ENCODE results near the gene ABCA3.

ABCA3 gene

DNA sequence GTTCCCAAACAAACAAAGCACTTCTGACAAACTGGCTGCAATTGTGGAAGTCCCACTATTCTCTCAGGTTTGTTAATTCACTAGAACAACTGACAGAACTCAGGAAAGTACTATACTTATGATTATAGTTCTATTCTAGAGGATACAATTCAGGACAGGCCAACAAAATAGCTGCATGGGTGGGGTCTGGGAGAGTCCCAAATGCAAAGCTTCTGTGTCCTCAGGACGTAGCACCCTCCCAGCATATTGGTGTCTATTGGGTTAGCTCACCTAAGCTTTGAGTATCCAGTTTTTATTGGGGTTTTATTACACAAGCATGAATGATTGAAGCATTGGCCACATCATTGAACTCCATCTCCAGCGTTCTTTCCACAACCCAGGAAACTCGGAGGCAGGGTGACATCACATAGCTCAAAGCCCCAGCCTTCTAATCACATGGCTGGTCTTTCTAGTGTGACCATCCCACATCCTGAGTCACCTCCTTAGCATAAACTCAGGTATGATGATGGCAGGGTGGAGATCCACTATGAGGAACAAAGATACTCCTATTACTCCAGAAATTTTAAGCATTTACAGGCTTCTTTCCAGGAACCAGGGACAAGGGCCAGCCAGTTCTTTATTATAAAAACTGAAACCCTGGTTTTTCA lies 44.8 kb upstream of the ABCA3 start:
- H3K4me1 ChIP-seq (ENCODE audit: control insufficient read depth, low read depth, low read length): no peaks in the 10 kb centered on the region
- no peak overlapping the region for H3K56ac ChIP-seq (ENCODE audit: low read length)
- no peak overlapping the region for H3K18ac ChIP-seq (ENCODE audit: low read length)
- H4K5ac ChIP-seq (ENCODE audit: low read length): no peak overlapping the region
- H4K8ac ChIP-seq (ENCODE audit: low read depth, low read length): no peak overlapping the region
- H3K23ac ChIP-seq (ENCODE audit: low read length): no peak overlapping the region
- no peak overlapping the region for H2AK5ac ChIP-seq (ENCODE audit: low read length)
- no peak overlapping the region for H3K4ac ChIP-seq (ENCODE audit: low read depth, low read length)
- no peaks in the 10 kb centered on the region for H3K36me3 ChIP-seq (ENCODE audit: control insufficient read depth, insufficient read depth, low read length)
- no peak overlapping the region for H2BK15ac ChIP-seq (replicated peaks; ENCODE audit: low read depth)
- no peak overlapping the region for H2BK120ac ChIP-seq (ENCODE audit: low read depth, low read length)
- no peak overlapping the region for H3K4me3 ChIP-seq (ENCODE audit: low read length)
- no peaks in the 10 kb centered on the region for H3K27me3 ChIP-seq (ENCODE audit: insufficient read depth, low read length, poor library complexity)
- H3K27ac ChIP-seq (ENCODE audit: low read depth, low read length): no peak overlapping the region
- WGBS (ENCODE audit: extremely low coverage, insufficient coverage, low lambda C conversion rate): no CpG with 5 or more reads among the region's 3 CpGs
- no peak overlapping the region for H2BK5ac ChIP-seq (ENCODE audit: low read length)
- H3K4me2 ChIP-seq (ENCODE audit: low read length): no peak overlapping the region
- H3K79me1 ChIP-seq (ENCODE audit: low read length): no peaks in the 10 kb centered on the region
- peak; percentile 66 for DNase-seq
- no peaks in the 10 kb centered on the region for H3K79me2 ChIP-seq (ENCODE audit: control insufficient read depth, insufficient read depth, low read length)
- H3K9ac ChIP-seq (ENCODE audit: low read length): no peak overlapping the region

GRCh38 chr16:2384426-2384825 lies 43.9 kb upstream of the ABCA3 start:
- no peaks in the 10 kb centered on the region for H3K36me3 ChIP-seq (ENCODE audit: control insufficient read depth, insufficient read depth, low read length)
- no peak overlapping the region for H4K8ac ChIP-seq (ENCODE audit: low read depth, low read length)
- WGBS (ENCODE audit: extremely low coverage, insufficient coverage, low lambda C conversion rate): no CpG with 5 or more reads among the region's 2 CpGs
- no peak overlapping the region for H4K5ac ChIP-seq (ENCODE audit: low read length)
- H3K18ac ChIP-seq (ENCODE audit: low read length): no peak overlapping the region
- no peak overlapping the region for H3K4me3 ChIP-seq (ENCODE audit: low read length)
- H2BK120ac ChIP-seq (ENCODE audit: low read depth, low read length): no peak overlapping the region
- H2BK5ac ChIP-seq (ENCODE audit: low read length): no peak overlapping the region
- H3K4me1 ChIP-seq (ENCODE audit: control insufficient read depth, low read depth, low read length): no peaks in the 10 kb centered on the region
- H3K4me2 ChIP-seq (ENCODE audit: low read length): no peak overlapping the region
- no peak overlapping the region for H3K9ac ChIP-seq (ENCODE audit: low read length)
- no peak overlapping the region for H2BK15ac ChIP-seq (replicated peaks; ENCODE audit: low read depth)
- H3K4ac ChIP-seq (ENCODE audit: low read depth, low read length): no peak overlapping the region
- no peak overlapping the region for H3K23ac ChIP-seq (ENCODE audit: low read length)
- H3K27ac ChIP-seq (ENCODE audit: low read depth, low read length): no peak overlapping the region
- no peaks in the 10 kb centered on the region for H3K27me3 ChIP-seq (ENCODE audit: insufficient read depth, low read length, poor library complexity)
- H3K79me1 ChIP-seq (ENCODE audit: low read length): no peaks in the 10 kb centered on the region
- H2AK5ac ChIP-seq (ENCODE audit: low read length): no peak overlapping the region
- no peaks in the 10 kb centered on the region for H3K79me2 ChIP-seq (ENCODE audit: control insufficient read depth, insufficient read depth, low read length)
- H3K56ac ChIP-seq (ENCODE audit: low read length): no peak overlapping the region
- no peak for DNase-seq

- no peak overlapping the region for H3K4ac ChIP-seq (ENCODE audit: low read depth, low read length)
- H3K36me3 ChIP-seq (ENCODE audit: control insufficient read depth, insufficient read depth, low read length): no peaks in the 10 kb centered on the region
- H3K9ac ChIP-seq (ENCODE audit: low read length): no peak overlapping the region
- no peak overlapping the region for H3K56ac ChIP-seq (ENCODE audit: low read length)
- H3K79me1 ChIP-seq (ENCODE audit: low read length): no peaks in the 10 kb centered on the region
- no peak overlapping the region for H2BK15ac ChIP-seq (replicated peaks; ENCODE audit: low read depth)
- H3K4me3 ChIP-seq (ENCODE audit: low read length): no peak overlapping the region
- H3K4me1 ChIP-seq (ENCODE audit: control insufficient read depth, low read depth, low read length): no peaks in the 10 kb centered on the region
- H2AK5ac ChIP-seq (ENCODE audit: low read length): no peak overlapping the region
- H3K18ac ChIP-seq (ENCODE audit: low read length): no peak overlapping the region
- H4K8ac ChIP-seq (ENCODE audit: low read depth, low read length): no peak overlapping the region
- no peak overlapping the region for H4K5ac ChIP-seq (ENCODE audit: low read length)
- no peak overlapping the region for H3K4me2 ChIP-seq (ENCODE audit: low read length)
- no peak overlapping the region for H3K27ac ChIP-seq (ENCODE audit: low read depth, low read length)
- no peaks in the 10 kb centered on the region for H3K27me3 ChIP-seq (ENCODE audit: insufficient read depth, low read length, poor library complexity)
- WGBS (ENCODE audit: extremely low coverage, insufficient coverage, low lambda C conversion rate): no CpG with 5 or more reads among the region's 1 CpG
- no peak overlapping the region for H2BK120ac ChIP-seq (ENCODE audit: low read depth, low read length)
- no peak overlapping the region for H2BK5ac ChIP-seq (ENCODE audit: low read length)
- H3K79me2 ChIP-seq (ENCODE audit: control insufficient read depth, insufficient read depth, low read length): no peaks in the 10 kb centered on the region
- DNase-seq: no peak
- H3K23ac ChIP-seq (ENCODE audit: low read length): no peak overlapping the region
Measured at GRCh38 chr16:2383501-2383900, 43.0 kb upstream of the ABCA3 start.

DNA sequence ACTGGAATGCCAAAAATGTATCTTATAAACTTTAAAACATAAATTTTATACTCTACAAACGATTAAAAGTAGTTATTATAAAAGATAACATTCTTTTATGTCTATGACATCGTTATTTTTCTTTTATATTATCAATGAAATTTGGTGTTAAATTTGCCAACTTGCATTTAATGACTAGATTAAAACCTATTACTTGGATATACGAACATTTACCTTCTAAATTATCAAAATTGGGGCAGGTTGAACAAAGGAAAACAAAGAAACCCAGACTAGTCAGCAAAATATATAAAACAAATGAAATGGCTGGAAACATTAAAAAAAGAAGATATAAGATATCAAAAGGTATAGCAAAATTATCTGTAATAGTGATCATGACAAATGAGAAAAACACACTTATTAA lies 34.1 kb upstream of the ABCA3 start:
- Histone ChIP-seq H3K27ac (ENCODE audit: low read depth, low read length) (no peak overlapping the region), H2BK5ac (ENCODE audit: low read length) (no peak overlapping the region), H3K18ac (ENCODE audit: low read length) (no peak overlapping the region), H3K4ac (ENCODE audit: low read depth, low read length) (no peak overlapping the region), H4K8ac (ENCODE audit: low read depth, low read length) (no peak overlapping the region), H3K4me1 (ENCODE audit: control insufficient read depth, low read depth, low read length) (no peaks in the 10 kb centered on the region), H3K23ac (ENCODE audit: low read length) (no peak overlapping the region), H3K9ac (ENCODE audit: low read length) (no peak overlapping the region), H3K79me1 (ENCODE audit: low read length) (no peaks in the 10 kb centered on the region), H3K79me2 (ENCODE audit: control insufficient read depth, insufficient read depth, low read length) (no peaks in the 10 kb centered on the region), H3K27me3 (ENCODE audit: insufficient read depth, low read length, poor library complexity) (no peaks in the 10 kb centered on the region), H3K4me3 (ENCODE audit: low read length) (no peak overlapping the region), H3K4me2 (ENCODE audit: low read length) (no peak overlapping the region), H2BK120ac (ENCODE audit: low read depth, low read length) (no peak overlapping the region), H2AK5ac (ENCODE audit: low read length) (no peak overlapping the region), H4K5ac (ENCODE audit: low read length) (no peak overlapping the region), H3K36me3 (ENCODE audit: control insufficient read depth, insufficient read depth, low read length) (no peaks in the 10 kb centered on the region), H3K56ac (ENCODE audit: low read length) (no peak overlapping the region), H2BK15ac (replicated peaks; ENCODE audit: low read depth) (no peak overlapping the region)
- no peak for DNase-seq
- WGBS (ENCODE audit: extremely low coverage, insufficient coverage, low lambda C conversion rate): 100% methylated on average over 2 of the region's 3 CpGs

- H3K4me1 ChIP-seq (ENCODE audit: control insufficient read depth, low read depth, low read length): no peaks in the 10 kb centered on the region
- H2AK5ac ChIP-seq (ENCODE audit: low read length): no peak overlapping the region
- no peaks in the 10 kb centered on the region for H3K27me3 ChIP-seq (ENCODE audit: insufficient read depth, low read length, poor library complexity)
- H3K36me3 ChIP-seq (ENCODE audit: control insufficient read depth, insufficient read depth, low read length): no peaks in the 10 kb centered on the region
- H3K18ac ChIP-seq (ENCODE audit: low read length): no peak overlapping the region
- no peak overlapping the region for H2BK15ac ChIP-seq (replicated peaks; ENCODE audit: low read depth)
- no peak overlapping the region for H3K9ac ChIP-seq (ENCODE audit: low read length)
- H3K79me1 ChIP-seq (ENCODE audit: low read length): no peaks in the 10 kb centered on the region
- no peak overlapping the region for H3K4me3 ChIP-seq (ENCODE audit: low read length)
- H4K8ac ChIP-seq (ENCODE audit: low read depth, low read length): no peak overlapping the region
- H2BK120ac ChIP-seq (ENCODE audit: low read depth, low read length): no peak overlapping the region
- H3K23ac ChIP-seq (ENCODE audit: low read length): no peak overlapping the region
- H4K5ac ChIP-seq (ENCODE audit: low read length): no peak overlapping the region
- no peak overlapping the region for H3K4me2 ChIP-seq (ENCODE audit: low read length)
- H3K27ac ChIP-seq (ENCODE audit: low read depth, low read length): no peak overlapping the region
- H2BK5ac ChIP-seq (ENCODE audit: low read length): no peak overlapping the region
- no peak overlapping the region for H3K56ac ChIP-seq (ENCODE audit: low read length)
- WGBS (ENCODE audit: extremely low coverage, insufficient coverage, low lambda C conversion rate): no CpG with 5 or more reads among the region's 4 CpGs
- no peak for DNase-seq
- H3K79me2 ChIP-seq (ENCODE audit: control insufficient read depth, insufficient read depth, low read length): no peaks in the 10 kb centered on the region
- no peak overlapping the region for H3K4ac ChIP-seq (ENCODE audit: low read depth, low read length)
Measured at GRCh38 chr16:2373176-2373575, 32.6 kb upstream of the ABCA3 start.

GRCh38 chr16:2372684-2373083 lies 32.2 kb upstream of the ABCA3 start:
- H2BK5ac ChIP-seq (ENCODE audit: low read length): no peak overlapping the region
- H4K5ac ChIP-seq (ENCODE audit: low read length): no peak overlapping the region
- H3K79me2 ChIP-seq (ENCODE audit: control insufficient read depth, insufficient read depth, low read length): no peaks in the 10 kb centered on the region
- no peak overlapping the region for H2AK5ac ChIP-seq (ENCODE audit: low read length)
- no peaks in the 10 kb centered on the region for H3K4me1 ChIP-seq (ENCODE audit: control insufficient read depth, low read depth, low read length)
- H2BK120ac ChIP-seq (ENCODE audit: low read depth, low read length): no peak overlapping the region
- H3K36me3 ChIP-seq (ENCODE audit: control insufficient read depth, insufficient read depth, low read length): no peaks in the 10 kb centered on the region
- H3K23ac ChIP-seq (ENCODE audit: low read length): no peak overlapping the region
- no peak overlapping the region for H2BK15ac ChIP-seq (replicated peaks; ENCODE audit: low read depth)
- no peaks in the 10 kb centered on the region for H3K79me1 ChIP-seq (ENCODE audit: low read length)
- no peak overlapping the region for H3K4me2 ChIP-seq (ENCODE audit: low read length)
- no peak overlapping the region for H3K18ac ChIP-seq (ENCODE audit: low read length)
- DNase-seq: no peak
- no peak overlapping the region for H3K56ac ChIP-seq (ENCODE audit: low read length)
- H3K27ac ChIP-seq (ENCODE audit: low read depth, low read length): no peak overlapping the region
- no peak overlapping the region for H3K4me3 ChIP-seq (ENCODE audit: low read length)
- no peak overlapping the region for H3K4ac ChIP-seq (ENCODE audit: low read depth, low read length)
- no peak overlapping the region for H4K8ac ChIP-seq (ENCODE audit: low read depth, low read length)
- no CpG with 5 or more reads among the region's 4 CpGs for WGBS (ENCODE audit: extremely low coverage, insufficient coverage, low lambda C conversion rate)
- no peaks in the 10 kb centered on the region for H3K27me3 ChIP-seq (ENCODE audit: insufficient read depth, low read length, poor library complexity)
- H3K9ac ChIP-seq (ENCODE audit: low read length): no peak overlapping the region

Measured in mesendoderm (in vitro differentiated cells).